Gastroesophageal sphincter (tissue), 4 donors: Measurements from ENCODE around the gene PPP1R13B. TPM values are rescaled to one million over a fixed set of nuclear protein-coding genes. Genes with fewer than 3 reads are reported as not detected.

Experiments
- ATAC-seq: fragments of 150-250 bp; one replicate; pipeline ENCODE4 v1.9.1; 2016; ENCODE audit warnings: mild to moderate bottlenecking, moderate library complexity
- H3K27ac ChIP-seq, 4 donors: fragments of 200-600 bp; sonication (generic) in 3 of 4; 1 replicate in 3 of 4; 2 replicates in 1 of 4; pipeline ENCODE4 v1.5.1; 2016 to 2019
- H3K27me3 ChIP-seq: fragments of 200-600 bp; sonication (generic); one replicate; pipeline ENCODE4 v1.5.1; 2019
- H3K36me3 ChIP-seq, 2 donors: fragments of 200-600 bp; sonication (generic); one replicate each; pipeline ENCODE4 v1.5.1; 2019; ENCODE audit warnings: control low read depth in 1 of 2
- H3K4me1 ChIP-seq, 3 donors: fragments of 200-600 bp; sonication (generic); 1 replicate in 2 of 3; 2 replicates in 1 of 3; pipeline ENCODE4 v1.5.1; 2016 to 2019; ENCODE audit warnings: control low read depth in 2 of 3
- H3K4me3 ChIP-seq, 2 donors: fragments of 200-600 bp; sonication (generic); one replicate each; pipeline ENCODE4 v1.5.1; 2019; ENCODE audit warnings: mild to moderate bottlenecking in 1 of 2, moderate library complexity in 1 of 2
- H3K9me3 ChIP-seq, 3 donors: fragments of 200-600 bp; sonication (generic); one replicate each; pipeline ENCODE4 v1.5.1; 2017 to 2019; ENCODE audit warnings: control low read depth in 2 of 3
- CTCF ChIP-seq, 4 experiments: fragments of 200-600 bp in 2 of 4; fragments of 450-650 bp in 2 of 4; sonication (generic) in 1 of 4; IDR thresholded peaks; one replicate each; pipeline ENCODE4 v1.5.1; 2017 to 2019; ENCODE audit warnings: antibody characterized with exemption in 4 of 4, mild to moderate bottlenecking in 2 of 4, moderate library complexity in 2 of 4
- EP300 ChIP-seq: sonication (generic); formaldehyde crosslinking; IDR thresholded peaks from one replicate; pipeline ENCODE4 v1.6.1; 2017; ENCODE audit warnings: antibody characterized with exemption, mild to moderate bottlenecking
- POLR2A ChIP-seq, 2 donors: fragments of 450-650 bp; IDR thresholded peaks; one replicate each; pipeline ENCODE4 v1.6.1; 2017; ENCODE audit warnings: antibody characterized with exemption in 2 of 2, mild to moderate bottlenecking in 2 of 2, moderate library complexity in 1 of 2
- POLR2AphosphoS5 ChIP-seq: sonication (generic); formaldehyde crosslinking; IDR thresholded peaks from one replicate; pipeline ENCODE4 v1.6.1; 2017; ENCODE audit warnings: antibody characterized with exemption
- WGBS, 2 donors: methylation state at CpG; one replicate each; pipeline ENCODE4 v1.1.5; 2018; ENCODE audit warnings: low coverage in 1 of 2; 5-methylcytosine and 5-hydroxymethylcytosine counted together
- total RNA-seq, 4 donors: library from RNA; depleted of rRNA; stranded (reverse); fragments of >200 nt; gene quantifications; one replicate each; pipeline ENCODE4 v1.1.0, GENCODE V29; 2016

Gene PPP1R13B
- total RNA-seq, 4 donors from 2014 or later: 13.9 to 24.8 (median 17.5) TPM

- TF ChIP-seq POLR2AphosphoS5: no peak
- no peak for TF ChIP-seq CTCF (IDR thresholded peaks at IDR 0.05)
- no peak for TF ChIP-seq EP300
- no peak for TF ChIP-seq POLR2A (IDR thresholded peaks at IDR 0.05)
- 86 to 91% methylated on average over 1 of the region's 1 CpG for WGBS, 2 donors
- ATAC-seq: no peak
- Histone ChIP-seq H3K36me3 (peaks cover 0 to 15% of the 10 kb centered on the region in 2 donors), H3K4me3 (no peak overlapping the region), H3K9me3 (no peaks in the 10 kb centered on the region), H3K27ac (no peak overlapping the region), H3K27me3 (no peaks in the 10 kb centered on the region), H3K4me1 (no peaks in the 10 kb centered on the region)
These were observed 7.8 kb downstream of the PPP1R13B start for GRCh38 chr14:103839579-103839978.

GRCh38 chr14:103838117-103838516, 9.3 kb downstream of the PPP1R13B start:
- 56 to 90% methylated on average over 1 of the region's 1 CpG for WGBS, 2 donors
- TF ChIP-seq EP300 (no peak), POLR2AphosphoS5 (no peak), POLR2A (IDR thresholded peaks at IDR 0.05) (no peak), CTCF (IDR thresholded peaks at IDR 0.05) (no peak)
- peaks cover 0 to 4% of the 10 kb centered on the region in 2 donors for H3K36me3 ChIP-seq
- no peak overlapping the region for H3K4me3 ChIP-seq
- no peaks in the 10 kb centered on the region for H3K4me1 ChIP-seq
- no peak for ATAC-seq
- H3K9me3 ChIP-seq: no peaks in the 10 kb centered on the region
- no peak overlapping the region for H3K27ac ChIP-seq
- H3K27me3 ChIP-seq: no peaks in the 10 kb centered on the region

- Histone ChIP-seq H3K9me3 (no peaks in the 10 kb centered on the region), H3K4me3 (no peak overlapping the region), H3K27ac (no peak overlapping the region), H3K36me3 (no peaks in the 10 kb centered on the region), H3K27me3 (no peaks in the 10 kb centered on the region), H3K4me1 (no peaks in the 10 kb centered on the region)
- TF ChIP-seq POLR2AphosphoS5 (no peak), EP300 (no peak), CTCF (IDR thresholded peaks at IDR 0.05) (no peak)
- no peak for ATAC-seq
- WGBS, 2 donors: 63 to 67% methylated on average over 3 to 4 of the region's 6 CpGs
These were observed 10.2 kb downstream of the PPP1R13B start for GRCh38 chr14:103836976-103837725.

- Histone ChIP-seq H3K4me3 (no peak overlapping the region), H3K9me3 (no peaks in the 10 kb centered on the region), H3K4me1 (no peaks in the 10 kb centered on the region), H3K36me3 (no peaks in the 10 kb centered on the region), H3K27me3 (no peaks in the 10 kb centered on the region), H3K27ac (no peak overlapping the region)
- TF ChIP-seq EP300 (no peak), CTCF (IDR thresholded peaks at IDR 0.05) (no peak), POLR2AphosphoS5 (no peak), POLR2A (IDR thresholded peaks at IDR 0.05) (no peak)
- 92 to 95% methylated on average over 2 of the region's 2 CpGs for WGBS, 2 donors
- ATAC-seq: no peak
These were observed 12.4 kb downstream of the PPP1R13B start for GRCh38 chr14:103834956-103835355.

- H3K27me3 ChIP-seq: no peaks in the 10 kb centered on the region
- no peaks in the 10 kb centered on the region for H3K36me3 ChIP-seq
- no peaks in the 10 kb centered on the region for H3K9me3 ChIP-seq
- H3K4me3 ChIP-seq: no peak overlapping the region
- 90 to 100% methylated on average over 2 to 4 of the region's 4 CpGs for WGBS, 2 donors
- TF ChIP-seq EP300: no peak
- no peak for TF ChIP-seq POLR2A (IDR thresholded peaks at IDR 0.05)
- no peak for TF ChIP-seq CTCF (IDR thresholded peaks at IDR 0.05)
- no peak for TF ChIP-seq POLR2AphosphoS5
- no peak for ATAC-seq
- no peak overlapping the region for H3K27ac ChIP-seq
- peaks cover 0 to 8% (median 0%) of the 10 kb centered on the region in 3 donors for H3K4me1 ChIP-seq
These were observed 13.7 kb downstream of the PPP1R13B start for GRCh38 chr14:103833711-103834110.
